Activated CD4-positive, alpha-beta T cell treated with anti-CD3 and anti-CD28 coated beads for 4 hours (primary cell): Measurements from ENCODE around the gene HEPHL1.

Source experiments
- DNase-seq, 2 donors: peaks; one replicate each; pipeline ENCODE4 v3.0.0-alpha.2; 2020

Gene HEPHL1

DNA sequence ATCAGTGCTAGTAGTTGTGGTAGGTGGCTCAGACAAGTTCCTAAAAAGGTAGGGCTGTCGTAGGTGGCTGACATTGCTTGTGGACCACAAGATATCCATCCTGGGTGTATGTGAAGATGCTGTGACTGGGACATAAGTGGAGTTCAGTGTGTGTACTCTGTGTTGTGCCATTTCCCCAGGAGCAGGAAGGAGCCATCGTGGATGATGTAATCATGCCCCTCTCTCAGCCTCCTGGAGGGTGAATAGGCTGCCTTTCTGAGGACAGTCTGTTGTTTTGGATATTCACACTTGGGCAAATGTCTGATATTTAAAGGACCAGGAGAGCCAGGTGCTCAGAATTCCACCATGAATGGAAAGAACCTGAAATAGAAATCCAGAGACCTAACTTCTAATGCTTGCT lies 2.7 kb downstream of the HEPHL1 start:
- no peak for DNase-seq

DNA sequence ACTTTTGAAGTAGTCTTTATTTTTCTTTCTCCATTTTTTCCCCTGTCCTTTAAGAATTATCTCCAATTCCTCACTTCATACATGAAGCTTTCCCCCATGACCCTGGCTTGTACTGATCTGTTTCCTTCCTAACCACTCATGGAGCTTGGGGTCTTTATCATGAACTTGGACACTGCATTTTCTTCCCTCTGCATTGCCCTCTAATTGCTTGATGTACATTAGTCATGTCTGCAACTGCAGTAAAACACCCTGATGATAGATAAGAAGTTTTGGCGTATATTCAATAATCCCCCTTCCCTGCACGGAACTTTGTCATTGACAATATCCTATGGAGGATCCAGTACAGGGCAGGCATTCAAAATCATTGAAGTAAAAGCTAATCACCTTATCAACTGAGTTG lies 3.4 kb downstream of the HEPHL1 start:
- no peak for DNase-seq

DNA sequence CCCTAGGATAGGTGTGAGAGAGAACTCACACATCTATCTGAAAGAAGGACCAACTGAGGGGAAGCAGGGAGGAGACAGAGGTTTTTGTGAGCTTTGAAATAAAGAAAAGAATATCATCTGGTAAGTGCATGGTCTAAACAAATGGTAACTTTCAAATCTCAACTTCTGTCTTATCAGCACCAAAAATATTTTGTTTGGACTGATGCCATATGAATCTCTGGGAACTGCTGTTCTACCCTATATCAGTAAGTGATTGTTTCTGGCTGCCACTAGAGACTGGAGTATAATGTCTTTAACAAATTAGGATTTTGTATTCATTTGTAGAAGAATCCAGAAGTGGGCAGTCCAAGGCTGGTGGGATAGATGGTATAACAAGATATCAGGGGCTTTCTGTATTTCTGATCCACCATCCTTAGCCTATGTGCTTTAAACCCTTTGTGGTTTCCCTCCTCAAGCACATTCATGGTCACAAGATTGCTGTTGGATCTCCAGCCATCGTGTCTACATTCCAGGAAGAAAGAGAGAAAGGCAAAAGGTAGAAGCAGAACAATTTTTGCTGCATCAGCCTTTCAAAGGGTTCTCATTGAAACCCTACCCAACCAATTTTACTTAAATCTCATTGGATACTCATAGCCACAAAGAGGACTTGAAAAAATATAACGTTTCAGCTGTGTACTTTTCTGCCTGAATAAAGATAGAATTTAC lies 4.7 kb downstream of the HEPHL1 start:
- DNase-seq, result no peak

DNA sequence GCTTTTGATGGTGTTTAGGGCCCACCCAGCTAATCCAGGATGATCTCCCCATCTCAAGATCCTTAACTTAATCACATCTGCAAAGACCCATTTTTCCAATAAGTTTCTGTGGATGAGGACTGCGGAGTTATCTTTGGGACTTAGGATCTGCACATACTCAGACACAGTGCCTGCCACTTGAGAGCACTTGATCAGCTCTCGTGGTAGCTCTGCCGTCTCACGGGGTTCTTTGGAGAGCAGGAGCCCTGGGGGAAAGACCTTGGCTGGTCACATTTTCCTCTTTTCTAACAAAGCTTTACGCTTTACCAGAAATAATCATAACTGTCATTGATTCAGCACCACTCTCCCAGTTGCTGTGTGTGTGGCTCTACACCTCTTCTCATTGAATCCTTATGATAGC lies 6.1 kb downstream of the HEPHL1 start:
- DNase-seq, result no peak

DNA sequence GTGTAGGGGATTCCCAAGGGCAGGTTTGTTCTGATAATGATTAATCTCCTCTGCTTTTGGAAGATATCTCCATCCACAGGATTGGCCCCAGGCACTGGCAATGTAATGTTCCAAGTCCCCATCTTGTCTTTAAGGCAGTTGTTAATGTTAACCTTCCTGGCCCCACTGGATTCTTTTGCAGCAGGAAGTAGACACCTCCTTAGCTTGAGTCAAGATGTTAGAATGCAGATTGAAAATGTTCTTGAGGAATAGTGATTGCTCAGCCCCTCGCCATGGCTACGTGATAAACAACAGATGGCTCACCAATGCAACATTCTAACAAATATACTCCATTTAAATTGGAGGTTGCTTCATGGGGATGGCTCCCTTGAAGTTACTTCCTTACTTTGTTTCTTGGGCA lies 7.3 kb downstream of the HEPHL1 start:
- DNase-seq, result no peak

DNA sequence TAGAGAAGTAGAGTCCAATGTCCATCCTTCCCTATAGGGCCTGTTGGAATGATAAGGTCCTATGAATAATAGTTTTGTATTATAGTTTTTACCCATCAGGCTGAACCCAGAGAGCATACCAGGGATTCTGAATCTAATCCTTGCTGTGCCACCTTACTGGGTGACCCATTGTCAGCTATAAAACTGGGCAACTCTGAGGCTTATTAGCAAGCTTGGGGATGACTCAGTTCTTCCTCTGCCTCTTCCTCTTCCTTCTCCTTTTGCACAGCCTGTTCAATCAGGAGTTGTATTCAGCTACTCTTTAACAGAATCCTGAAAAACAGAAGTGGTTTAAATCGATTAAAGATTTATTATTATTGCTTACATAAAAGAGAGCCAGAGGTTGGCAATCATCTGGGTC lies 8.9 kb downstream of the HEPHL1 start:
- no peak for DNase-seq

DNA sequence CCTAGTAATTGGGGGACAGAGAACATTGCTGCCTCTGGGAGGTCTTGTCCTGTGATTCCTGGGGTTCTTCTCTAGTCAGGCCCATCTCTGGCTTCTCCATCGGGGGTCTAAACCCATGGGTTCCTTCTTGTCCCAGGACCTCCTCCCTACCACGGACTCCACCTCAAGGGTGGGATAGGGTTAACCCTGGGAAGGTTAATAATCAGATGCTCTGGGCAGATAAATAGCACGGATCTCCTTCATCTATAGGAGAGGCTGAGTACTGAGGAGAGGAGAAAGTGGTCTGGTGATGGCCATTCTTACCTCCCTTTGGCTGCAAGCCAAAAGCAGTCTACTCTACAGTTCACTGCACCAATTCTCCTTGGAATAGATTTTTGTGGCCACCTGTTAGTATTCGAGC lies 10.5 kb downstream of the HEPHL1 start:
- no peak for DNase-seq

DNA sequence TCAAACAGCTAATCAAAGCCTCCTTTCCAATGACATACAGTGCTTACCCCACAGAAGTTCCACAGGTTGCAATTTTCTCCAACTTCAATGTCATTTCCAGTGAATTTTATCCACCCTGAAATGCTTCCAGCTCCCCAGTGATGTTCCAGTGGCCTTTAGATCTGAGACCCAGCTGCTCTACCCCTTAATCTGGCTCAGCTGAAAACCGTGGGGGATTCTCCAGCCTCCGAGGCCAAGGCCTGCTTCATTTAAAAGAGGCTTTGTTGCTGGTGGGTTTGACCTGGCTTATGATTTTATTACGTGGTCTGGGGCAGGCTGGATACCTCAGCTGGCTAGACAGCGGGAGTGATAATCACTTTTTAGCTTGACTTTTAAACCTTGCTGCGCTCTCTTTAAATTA lies 10.9 kb downstream of the HEPHL1 start:
- no peak for DNase-seq

DNA sequence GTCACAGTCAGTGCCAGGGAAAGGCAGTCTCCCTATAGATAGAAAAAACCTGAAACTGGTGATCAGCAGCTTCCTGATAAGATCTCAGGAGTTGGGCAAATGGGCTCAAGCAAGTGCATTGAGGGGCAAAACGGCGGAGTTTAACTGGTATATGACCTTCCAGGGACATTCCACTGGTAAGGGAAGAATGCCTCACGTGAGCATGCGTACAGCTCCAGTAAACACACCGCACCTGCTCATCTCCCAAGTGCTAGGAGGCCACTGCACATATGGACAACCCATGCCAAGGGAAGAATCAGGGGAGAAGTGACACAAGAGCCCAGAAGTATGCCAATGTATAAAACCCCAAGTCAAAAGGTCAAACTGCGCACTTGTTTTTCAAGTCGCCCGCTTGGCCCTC lies 11.6 kb downstream of the HEPHL1 start:
- DNase-seq, result no peak

DNA sequence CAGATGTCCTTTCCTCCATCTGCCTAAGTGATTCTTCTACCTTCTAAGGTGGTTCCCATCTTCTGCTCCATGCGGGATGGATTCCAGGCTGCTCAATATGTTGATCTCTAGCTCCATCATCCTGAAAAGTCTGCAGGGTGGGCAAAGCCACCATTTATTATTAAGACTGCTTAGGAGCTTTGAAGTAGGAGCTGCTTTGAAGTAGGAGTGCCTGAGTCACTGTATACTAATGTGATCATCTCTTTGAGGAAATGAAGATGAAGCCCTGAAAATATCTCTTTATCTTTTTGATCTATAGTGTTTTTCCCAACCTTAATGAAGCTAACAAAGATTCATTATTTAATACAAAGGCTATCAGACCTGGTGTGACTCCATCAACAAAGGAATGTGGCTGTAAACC lies 13.1 kb downstream of the HEPHL1 start:
- DNase-seq, result no peak

DNA sequence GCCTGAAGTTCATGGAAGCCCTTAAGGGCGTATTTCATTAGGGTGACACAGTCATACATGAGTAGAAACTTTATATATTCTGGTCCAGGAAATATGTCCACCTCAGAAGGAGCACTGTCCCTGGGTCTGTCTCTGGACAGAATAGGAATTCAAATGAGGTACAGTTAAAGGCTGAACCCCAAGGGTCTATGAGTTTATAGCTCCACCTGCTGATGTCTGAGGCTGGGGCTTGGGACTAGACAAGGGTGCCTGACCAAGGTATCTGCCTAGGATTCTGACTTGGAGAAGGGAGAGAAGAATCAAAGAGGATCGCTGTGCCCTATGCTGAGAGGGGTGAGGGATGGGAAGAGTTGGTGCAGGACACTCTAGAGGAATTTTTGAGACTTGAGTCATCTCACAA lies 14.9 kb downstream of the HEPHL1 start:
- no peak for DNase-seq

DNA sequence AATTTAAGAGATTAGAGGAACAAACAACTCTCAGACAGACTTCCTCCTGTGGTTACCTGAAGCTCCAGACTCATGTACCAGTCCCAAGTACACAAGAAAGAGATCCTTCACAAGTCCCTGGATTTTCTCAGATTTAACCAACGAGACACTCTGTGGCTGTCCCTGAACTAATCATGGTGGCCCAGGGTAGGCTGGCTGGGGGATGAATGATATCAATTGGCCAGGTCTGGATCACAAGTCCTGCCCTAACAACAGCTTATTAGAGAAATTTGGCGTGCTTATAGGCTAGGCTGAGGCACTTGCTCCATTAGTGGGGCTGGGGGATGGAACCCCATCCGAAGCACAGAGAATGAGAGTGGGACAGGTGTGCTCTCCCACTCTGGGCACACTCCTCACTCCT lies 22.1 kb downstream of the HEPHL1 start:
- no peak for DNase-seq

DNA sequence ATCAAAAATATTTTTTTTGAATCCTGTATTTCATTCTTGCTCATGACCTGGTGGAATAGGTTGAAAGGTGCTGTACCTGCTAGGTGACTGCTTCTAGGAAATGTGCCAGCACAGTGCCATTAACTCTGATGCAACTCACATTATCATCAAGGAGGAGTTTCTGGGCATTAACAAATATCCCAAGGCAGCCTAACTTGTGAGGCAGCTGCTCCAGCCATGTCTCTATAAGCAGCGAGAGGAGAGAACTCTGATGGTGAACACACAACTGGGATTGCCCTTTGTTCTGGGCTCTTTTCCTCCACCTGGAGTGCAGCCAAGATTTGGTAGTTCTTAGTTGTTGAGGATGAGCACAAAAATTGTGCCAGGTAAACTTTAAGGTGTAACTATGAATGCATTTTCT lies 25.6 kb downstream of the HEPHL1 start:
- DNase-seq, result no peak

DNA sequence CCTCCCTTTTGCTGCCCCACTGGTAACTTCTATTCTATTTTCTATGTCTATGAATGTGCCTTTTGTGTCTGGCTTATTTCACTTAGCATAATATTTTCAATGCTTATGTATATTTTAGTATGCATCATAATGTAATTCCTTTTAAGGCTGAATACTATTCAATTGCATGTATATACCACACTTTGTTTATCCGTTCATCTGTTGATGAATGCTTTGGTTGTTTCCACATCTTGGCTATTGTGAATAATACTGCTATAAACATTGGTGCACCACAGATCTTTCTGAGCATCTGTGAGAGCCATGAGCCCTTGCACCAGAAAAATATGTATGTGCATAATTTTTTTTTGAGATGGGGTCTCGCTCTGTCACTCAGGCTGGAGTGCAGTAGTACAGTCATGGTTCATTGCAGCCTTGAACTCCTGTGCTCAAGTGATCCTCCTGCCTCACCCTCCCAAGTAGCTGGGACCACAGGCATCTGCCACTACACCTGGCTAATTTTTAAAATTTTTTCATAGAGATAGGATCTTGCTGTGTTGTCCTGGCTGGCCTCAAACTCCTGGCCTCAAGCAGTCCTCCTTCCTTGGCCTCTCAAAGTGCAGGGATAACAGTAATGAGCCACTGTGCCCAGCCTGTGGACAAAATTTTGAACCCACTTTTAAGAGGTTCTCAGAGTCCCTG lies 27.0 kb downstream of the HEPHL1 start:
- no peak for DNase-seq

DNA sequence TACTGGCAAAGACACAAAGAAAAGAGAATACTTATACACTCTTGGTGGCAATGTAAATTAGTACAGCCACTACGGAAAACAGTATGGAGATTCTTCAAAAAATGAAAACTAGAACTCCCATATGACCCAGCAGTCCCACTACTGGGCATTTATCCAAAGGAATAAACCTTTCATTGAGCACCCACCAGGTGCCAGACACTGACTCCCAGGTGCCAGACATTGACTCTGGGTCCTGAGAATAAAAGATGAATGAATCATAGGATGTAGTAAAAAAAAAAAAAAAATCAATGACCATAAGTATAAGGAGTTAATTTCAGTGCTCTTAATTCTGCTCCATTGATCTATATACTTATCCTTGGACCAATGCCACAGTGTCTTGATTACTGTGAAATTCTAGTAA lies 28.2 kb downstream of the HEPHL1 start:
- no peak for DNase-seq

DNA sequence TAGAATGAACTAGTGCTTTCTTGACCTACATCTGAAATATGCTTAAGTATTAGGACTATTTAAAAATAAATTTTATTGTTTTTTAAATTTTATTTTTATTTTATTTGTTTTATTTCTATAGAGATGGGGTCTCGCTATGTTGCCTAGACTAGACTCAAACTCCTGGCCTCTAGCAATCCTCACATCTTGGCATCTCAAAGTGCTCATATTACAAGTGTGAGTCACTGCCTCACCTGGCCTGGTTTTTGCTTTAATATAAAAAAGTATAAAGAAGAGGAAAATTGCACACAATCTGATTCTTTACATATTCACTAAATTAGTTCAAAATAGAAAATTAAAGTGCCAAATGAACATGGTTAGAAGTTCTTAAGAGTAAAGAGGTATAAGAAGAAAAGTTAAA lies 37.5 kb downstream of the HEPHL1 start:
- DNase-seq, result no peak

DNA sequence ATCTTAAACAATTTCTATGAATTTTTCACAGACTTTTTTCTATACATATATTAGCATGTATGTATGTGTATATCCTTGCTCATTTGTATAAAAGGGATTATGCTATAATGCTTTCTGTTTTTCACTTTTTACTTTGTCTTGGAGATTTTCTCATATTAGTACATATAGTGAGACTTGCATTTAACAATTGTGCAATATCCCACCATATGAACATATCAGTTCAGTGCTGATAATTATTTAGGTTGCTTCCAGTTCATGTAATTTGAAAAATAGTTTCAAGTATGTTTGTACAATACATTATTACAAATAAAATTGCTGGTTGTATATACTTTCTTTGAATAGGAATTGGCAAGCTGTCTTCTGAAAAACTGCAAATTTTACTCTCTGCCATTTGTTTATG lies 37.9 kb downstream of the HEPHL1 start:
- DNase-seq, result no peak

DNA sequence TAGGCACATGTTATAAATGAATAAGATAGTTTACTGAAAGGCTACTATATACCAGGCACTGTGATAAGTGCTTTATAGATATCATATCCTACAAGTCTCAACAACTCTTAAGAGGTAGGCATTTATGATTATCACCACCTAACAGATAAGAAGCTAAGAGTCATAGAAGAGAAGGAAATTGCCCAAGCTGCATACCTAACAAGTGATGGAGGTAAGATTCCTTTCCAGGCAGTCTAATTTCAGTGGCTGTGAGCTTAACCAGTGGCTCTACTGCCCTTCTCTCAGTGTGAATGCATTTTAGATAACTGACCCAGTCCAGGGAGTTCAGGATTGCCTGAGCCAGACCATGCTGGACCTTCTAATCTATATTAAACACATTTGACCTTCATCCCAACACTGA lies 39.2 kb downstream of the HEPHL1 start:
- DNase-seq, result no peak

DNA sequence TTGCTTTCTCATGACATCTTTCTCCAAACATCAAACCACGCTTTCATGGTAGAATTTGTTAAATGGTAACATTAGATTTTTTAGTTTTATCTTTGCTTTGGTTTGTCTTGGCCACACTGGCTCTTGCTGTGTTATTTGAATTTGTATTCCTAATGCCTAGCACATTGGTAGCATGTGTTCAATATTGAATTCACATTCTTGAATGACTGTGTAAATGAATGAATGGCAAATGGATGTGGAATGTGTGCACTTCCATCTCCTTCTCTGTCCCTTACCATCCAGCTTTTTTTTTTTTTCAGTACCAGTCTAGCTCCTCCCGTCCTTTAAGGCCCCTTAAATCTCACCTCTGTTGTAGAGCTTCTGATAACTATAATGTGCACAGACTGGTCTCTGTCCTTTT lies 41.2 kb downstream of the HEPHL1 start:
- DNase-seq, result no peak

DNA sequence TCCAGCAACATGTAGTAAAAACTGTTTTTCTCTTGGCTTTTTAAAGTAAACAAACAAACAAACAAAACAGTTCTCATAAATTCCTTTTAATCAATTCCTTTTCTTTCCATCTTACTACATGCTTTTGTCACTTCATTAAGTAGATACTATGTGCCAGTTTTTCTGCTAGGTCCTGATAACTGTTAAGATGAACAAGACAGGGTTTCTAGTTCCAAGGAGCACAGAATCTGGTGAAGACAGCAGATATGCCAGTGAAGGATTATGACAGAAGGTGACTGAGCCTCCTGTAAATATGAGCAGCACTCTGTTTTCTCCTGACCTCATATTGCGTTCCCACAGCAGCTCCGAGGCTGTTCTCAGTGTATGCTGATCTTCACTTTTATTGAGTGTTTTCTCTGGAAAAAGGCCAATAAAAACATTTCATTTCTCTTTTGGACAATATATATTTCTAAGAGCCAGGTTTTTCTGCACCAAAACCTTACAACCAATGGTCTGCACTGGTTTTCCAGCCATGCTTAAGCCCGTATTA lies 45.8 kb downstream of the HEPHL1 start:
- DNase-seq, result no peak

DNA sequence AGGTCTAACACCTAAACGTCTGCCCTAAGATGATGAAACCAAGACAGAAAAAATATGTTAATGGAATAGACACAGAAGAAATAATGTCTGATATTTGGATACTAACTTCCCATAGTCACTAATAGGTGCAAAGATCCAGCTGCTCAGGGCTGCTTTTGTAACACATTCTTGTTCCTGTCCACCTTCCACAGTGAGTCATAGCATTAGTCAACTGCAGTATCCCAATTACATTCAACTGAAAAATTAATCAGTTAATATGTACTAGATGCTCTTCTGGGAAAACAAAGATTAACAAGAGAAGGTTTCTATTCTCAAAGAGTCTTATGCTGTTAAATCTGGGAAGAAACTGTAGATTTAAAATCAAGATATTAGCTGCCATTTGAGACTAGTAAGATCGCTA lies 47.6 kb downstream of the HEPHL1 start:
- DNase-seq, result no peak

DNA sequence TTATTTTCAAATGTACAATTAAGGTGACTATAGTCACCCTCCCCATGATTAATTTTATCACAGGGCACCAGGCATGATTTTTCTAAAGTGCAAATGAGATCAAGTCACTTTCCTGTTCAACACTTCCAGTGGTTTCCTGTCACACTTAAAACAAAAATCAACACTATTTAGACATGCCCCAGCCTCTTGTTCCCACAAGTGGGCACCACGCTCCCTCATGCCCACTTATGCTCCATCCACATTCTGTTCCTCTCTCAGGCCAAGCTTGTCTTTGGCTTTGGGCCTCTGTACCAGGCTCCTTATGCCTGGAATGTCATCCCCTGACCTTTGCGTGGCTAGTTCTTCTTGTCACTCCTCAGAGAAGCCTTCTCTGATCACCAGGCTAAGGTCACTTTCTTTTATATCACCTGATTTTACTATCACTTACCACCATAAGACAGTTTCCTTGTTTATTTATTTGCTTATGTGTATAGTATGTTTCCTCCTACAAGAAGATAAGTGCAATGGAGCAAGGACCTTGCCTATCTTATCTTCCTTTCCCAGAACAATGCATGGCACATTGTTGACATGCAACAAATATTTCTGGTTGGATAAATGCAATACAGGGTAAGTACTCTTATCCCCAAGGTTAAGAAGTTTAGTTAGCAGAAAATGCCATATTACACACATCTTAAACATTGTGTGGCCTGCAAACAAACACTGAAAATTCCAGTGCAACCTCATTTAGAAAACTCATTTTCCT lies 56.6 kb downstream of the HEPHL1 start:
- DNase-seq, result no peak

DNA sequence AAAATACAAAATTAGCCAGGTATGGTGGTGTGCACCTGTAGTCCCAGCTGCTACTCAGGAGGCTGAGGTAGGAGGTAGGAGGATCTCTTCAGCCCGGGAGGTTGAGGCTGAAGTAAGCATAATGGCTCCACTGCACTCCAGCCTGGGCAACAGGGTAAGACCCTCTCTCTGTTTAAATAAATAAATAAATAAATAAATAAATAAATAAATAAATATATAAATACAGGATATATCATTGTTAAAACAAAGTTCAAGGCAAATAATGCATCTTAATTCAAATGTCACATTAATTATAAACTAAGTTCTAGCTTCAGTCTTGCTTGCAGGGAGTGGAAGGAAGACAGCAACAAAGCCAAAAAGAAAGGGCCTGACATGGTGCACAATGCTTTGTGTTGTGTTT lies 63.0 kb downstream of the HEPHL1 start:
- DNase-seq, result no peak

DNA sequence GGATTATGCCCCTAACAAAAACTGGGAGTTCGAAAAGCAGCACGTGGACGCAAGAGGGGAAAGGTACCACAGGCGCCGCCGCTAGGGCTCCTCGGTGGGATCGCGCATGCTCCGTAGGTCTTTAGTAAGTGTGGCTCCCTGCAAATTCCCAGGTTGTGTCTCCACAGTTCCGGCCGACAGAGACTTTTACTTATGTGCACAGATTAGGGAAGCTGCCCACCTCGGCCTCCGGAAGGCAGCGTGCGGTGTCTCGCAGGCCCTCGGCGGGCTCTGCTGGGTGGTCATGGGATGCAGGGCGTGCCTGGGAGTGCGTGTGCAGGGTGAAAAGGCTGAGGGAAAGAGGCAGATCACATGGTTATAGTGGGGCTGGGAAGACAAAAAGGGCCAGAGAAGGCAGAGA lies 67.8 kb downstream of the HEPHL1 start:
- DNase-seq, result no peak
